ENCODE measurements around the gene ABHD6.

- no peak for TF ChIP-seq CTCF (IDR thresholded peaks at IDR 0.05)
- TF ChIP-seq POLR2A (IDR thresholded peaks at IDR 0.05): no peak
Observed at GRCh38 chr3:58251631-58252035, 14.0 kb downstream of the ABHD6 start.
